ENCODE data around the gene TSPO2. TPM values are rescaled to one million over a fixed set of nuclear protein-coding genes. Genes with fewer than 3 reads are reported as not detected.

The TSPO2 gene
- total and polyA plus RNA-seq, 2 donors (not counting 1 experiment from before 2014, with no cell fraction given) = not detected

DNA sequence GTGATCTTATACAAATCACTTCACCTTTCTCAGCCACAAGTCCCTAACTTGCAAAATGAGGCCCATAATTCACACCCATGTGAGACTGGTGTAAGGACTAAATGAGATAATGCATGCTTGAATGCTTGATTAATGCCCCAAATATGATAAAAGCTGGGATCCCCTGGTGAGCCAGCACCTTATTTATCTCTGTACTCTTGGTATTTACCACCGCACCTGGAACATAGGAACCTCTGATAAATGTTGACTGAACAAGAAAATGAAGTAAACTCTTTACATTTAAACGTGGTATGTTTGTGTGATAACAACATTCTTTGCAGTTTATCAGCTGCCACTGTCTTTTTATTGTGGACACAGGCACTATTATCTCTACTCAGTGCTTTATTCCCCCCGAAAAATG lies 8.3 kb downstream of the TSPO2 start:
- Histone ChIP-seq H3K79me2 (ENCODE audit: control insufficient read depth, insufficient read depth, low read length) (no peaks in the 10 kb centered on the region), H2AFZ (ENCODE audit: low read length) (no peak overlapping the region), H3K9me3 (ENCODE audit: control insufficient read depth, insufficient read depth, low read depth, low read length) (no peaks in the 10 kb centered on the region), H3K4me2 (ENCODE audit: extremely low read depth, insufficient read depth, low read length) (no peak overlapping the region), H3K36me3 (ENCODE audit: control insufficient read depth, insufficient read depth, low read length) (no peaks in the 10 kb centered on the region), H4K20me1 (ENCODE audit: control insufficient read depth, extremely low read depth, insufficient read depth, low read length) (no peaks in the 10 kb centered on the region), H3K4me3 (replicated peaks in 1 of 4; ENCODE audit: control extremely low read depth in 1 of 4, insufficient read depth in 1 of 4, low read depth in 3 of 4, low read length in 4 of 4) (no peak overlapping the region), H3K9ac (ENCODE audit: insufficient read depth, low read length) (no peak overlapping the region), H3K4me1 (ENCODE audit: control insufficient read depth, extremely low read depth, insufficient read depth, low read length) (no peaks in the 10 kb centered on the region), H3K27me3 (ENCODE audit: control insufficient read depth, insufficient read depth, low read length) (peaks cover 2% of the 10 kb centered on the region), H3K27ac (ENCODE audit: insufficient read depth, low read length) (no peak overlapping the region)
- TF ChIP-seq, protein P1, sequence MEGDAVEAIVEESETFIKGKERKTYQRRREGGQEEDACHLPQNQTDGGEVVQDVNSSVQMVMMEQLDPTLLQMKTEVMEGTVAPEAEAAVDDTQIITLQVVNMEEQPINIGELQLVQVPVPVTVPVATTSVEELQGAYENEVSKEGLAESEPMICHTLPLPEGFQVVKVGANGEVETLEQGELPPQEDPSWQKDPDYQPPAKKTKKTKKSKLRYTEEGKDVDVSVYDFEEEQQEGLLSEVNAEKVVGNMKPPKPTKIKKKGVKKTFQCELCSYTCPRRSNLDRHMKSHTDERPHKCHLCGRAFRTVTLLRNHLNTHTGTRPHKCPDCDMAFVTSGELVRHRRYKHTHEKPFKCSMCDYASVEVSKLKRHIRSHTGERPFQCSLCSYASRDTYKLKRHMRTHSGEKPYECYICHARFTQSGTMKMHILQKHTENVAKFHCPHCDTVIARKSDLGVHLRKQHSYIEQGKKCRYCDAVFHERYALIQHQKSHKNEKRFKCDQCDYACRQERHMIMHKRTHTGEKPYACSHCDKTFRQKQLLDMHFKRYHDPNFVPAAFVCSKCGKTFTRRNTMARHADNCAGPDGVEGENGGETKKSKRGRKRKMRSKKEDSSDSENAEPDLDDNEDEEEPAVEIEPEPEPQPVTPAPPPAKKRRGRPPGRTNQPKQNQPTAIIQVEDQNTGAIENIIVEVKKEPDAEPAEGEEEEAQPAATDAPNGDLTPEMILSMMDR (conservative IDR thresholded peaks at IDR 0.05 in 1 of 2, IDR thresholded peaks at IDR 0.05 in 1 of 2; ENCODE audit: low read depth in 1 of 2, low read length in 2 of 2) = no peak
- no peak for TF ChIP-seq EZH2 (IDR thresholded peaks at IDR 0.05; ENCODE audit: low read length, missing control alignments)
- no peak for DNase-seq (ENCODE audit: low read depth in 2 of 2)

DNA sequence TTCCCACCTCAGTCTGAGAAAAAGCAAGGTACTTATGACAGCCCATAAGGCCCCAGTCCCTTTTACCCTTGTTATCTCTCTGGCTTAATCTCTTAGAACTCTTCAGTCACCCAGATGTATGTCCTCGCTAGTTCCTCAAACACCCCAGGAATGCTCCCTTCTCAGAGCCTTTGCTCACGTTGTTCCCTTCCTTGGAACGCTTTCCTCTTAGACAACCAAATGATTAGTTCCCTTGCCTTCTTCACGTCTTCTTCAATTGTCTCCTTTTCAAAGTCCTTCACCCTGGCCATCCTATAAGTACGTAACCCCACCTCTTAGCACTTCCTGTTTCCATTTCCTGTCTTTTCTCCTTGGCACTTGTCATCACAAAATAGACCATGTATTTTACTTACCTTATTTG lies 9.6 kb downstream of the TSPO2 start:
- Histone ChIP-seq H3K9me3 (ENCODE audit: control insufficient read depth, insufficient read depth, low read depth, low read length) (no peaks in the 10 kb centered on the region), H3K79me2 (ENCODE audit: control insufficient read depth, insufficient read depth, low read length) (no peaks in the 10 kb centered on the region), H3K4me2 (ENCODE audit: extremely low read depth, insufficient read depth, low read length) (no peak overlapping the region), H3K4me3 (replicated peaks in 1 of 4; ENCODE audit: control extremely low read depth in 1 of 4, insufficient read depth in 1 of 4, low read depth in 3 of 4, low read length in 4 of 4) (no peak overlapping the region), H4K20me1 (ENCODE audit: control insufficient read depth, extremely low read depth, insufficient read depth, low read length) (no peaks in the 10 kb centered on the region), H2AFZ (ENCODE audit: low read length) (no peak overlapping the region), H3K27me3 (ENCODE audit: control insufficient read depth, insufficient read depth, low read length) (peaks cover under 1% of the 10 kb centered on the region), H3K4me1 (ENCODE audit: control insufficient read depth, extremely low read depth, insufficient read depth, low read length) (no peaks in the 10 kb centered on the region), H3K27ac (ENCODE audit: insufficient read depth, low read length) (no peak overlapping the region), H3K9ac (ENCODE audit: insufficient read depth, low read length) (no peak overlapping the region), H3K36me3 (ENCODE audit: control insufficient read depth, insufficient read depth, low read length) (no peaks in the 10 kb centered on the region)
- TF ChIP-seq, protein P1 (conservative IDR thresholded peaks at IDR 0.05 in 1 of 2, IDR thresholded peaks at IDR 0.05 in 1 of 2; ENCODE audit: low read depth in 1 of 2, low read length in 2 of 2) = no peak
- TF ChIP-seq EZH2 (IDR thresholded peaks at IDR 0.05; ENCODE audit: low read length, missing control alignments) = no peak
- DNase-seq (ENCODE audit: low read depth in 2 of 2) = no peak

DNA sequence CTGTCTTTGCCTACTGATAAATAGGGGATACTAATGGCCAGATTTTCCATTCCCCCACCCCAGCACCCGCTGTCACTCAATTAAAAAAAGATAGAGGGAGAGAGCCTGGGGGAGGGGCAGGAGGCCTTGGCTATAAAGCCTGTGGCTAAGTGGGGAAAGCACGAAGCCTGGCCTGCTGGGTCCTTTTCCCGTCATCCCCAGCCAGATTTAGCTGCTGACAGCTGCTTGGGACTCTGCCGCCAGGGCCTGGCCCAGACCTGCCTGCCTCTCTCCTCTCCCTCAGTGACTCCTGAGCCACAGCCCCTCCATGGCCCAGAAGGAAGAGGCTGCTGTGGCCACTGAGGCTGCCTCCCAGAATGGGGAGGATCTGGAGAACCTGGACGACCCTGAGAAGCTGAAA lies 10.8 kb downstream of the TSPO2 start, which contains the start of gene APOBEC2:
APOBEC2 (plus strand) TSS at position 162 of the 400 bp plus-strand sequence; CDS start at position 308, 146 bp downstream.
- no peaks in the 10 kb centered on the region for H3K79me2 ChIP-seq (ENCODE audit: control insufficient read depth, insufficient read depth, low read length)
- H3K4me1 ChIP-seq (ENCODE audit: control insufficient read depth, extremely low read depth, insufficient read depth, low read length) = no peaks in the 10 kb centered on the region
- H3K27ac ChIP-seq (ENCODE audit: insufficient read depth, low read length) = no peak within 1 kb of the TSS
- no peak within 1 kb of the TSS for H3K9ac ChIP-seq (ENCODE audit: insufficient read depth, low read length)
- no peaks in the 10 kb centered on the region for H3K36me3 ChIP-seq (ENCODE audit: control insufficient read depth, insufficient read depth, low read length)
- no peak within 1 kb of the TSS for H3K4me3 ChIP-seq (replicated peaks in 1 of 4; ENCODE audit: control extremely low read depth in 1 of 4, insufficient read depth in 1 of 4, low read depth in 3 of 4, low read length in 4 of 4)
- TF ChIP-seq EZH2 (IDR thresholded peaks at IDR 0.05; ENCODE audit: low read length, missing control alignments) = no peak
- TF ChIP-seq, protein P1 (conservative IDR thresholded peaks at IDR 0.05 in 1 of 2, IDR thresholded peaks at IDR 0.05 in 1 of 2; ENCODE audit: low read depth in 1 of 2, low read length in 2 of 2) = no peak
- DNase-seq (ENCODE audit: low read depth in 2 of 2) = no peak
- H4K20me1 ChIP-seq (ENCODE audit: control insufficient read depth, extremely low read depth, insufficient read depth, low read length) = no peaks in the 10 kb centered on the region
- no peak within 1 kb of the TSS for H2AFZ ChIP-seq (ENCODE audit: low read length)
- H3K27me3 ChIP-seq (ENCODE audit: control insufficient read depth, insufficient read depth, low read length) = no peaks in the 10 kb centered on the region
- no peaks in the 10 kb centered on the region for H3K9me3 ChIP-seq (ENCODE audit: control insufficient read depth, insufficient read depth, low read depth, low read length)
- H3K4me2 ChIP-seq (ENCODE audit: extremely low read depth, insufficient read depth, low read length) = no peak within 1 kb of the TSS
